Measurements from ENCODE around the gene CST4. TPM values are rescaled to one million over a fixed set of nuclear protein-coding genes. Genes with fewer than 3 reads are reported as not detected.
"Not testable (repeated sequence)": the region's sequence is repeated elsewhere in the genome, so short reads cannot be mapped to it uniquely, and the experiment has no call there.

Gene CST4
- total RNA-seq, 8 experiments from 2014 or later: not detected

DNA sequence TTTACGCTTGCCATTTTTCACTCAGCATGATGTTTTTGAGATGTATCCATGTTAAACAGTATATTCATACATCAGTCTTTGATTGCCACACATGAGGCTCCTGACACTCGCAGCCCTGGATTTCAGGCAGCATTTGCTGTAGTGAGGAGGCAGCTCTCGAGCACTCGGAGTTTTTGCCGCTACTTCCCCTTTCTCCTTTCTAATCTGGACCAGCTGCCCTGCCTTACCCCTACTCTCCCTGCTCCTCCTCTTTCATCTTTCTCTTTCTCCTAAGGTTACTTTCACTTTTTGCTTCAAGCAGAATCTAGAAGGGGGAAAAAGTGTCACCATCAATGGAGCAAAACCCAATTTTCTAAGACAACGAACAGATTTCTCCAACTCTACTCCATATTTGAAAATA is 45.2 kb downstream of the CST4 start:
- Histone ChIP-seq H3K27ac (no peak overlapping the region), H3K4me3 (no peak overlapping the region), H3K4me1 (replicated peaks in 1 of 2) (no peaks in the 10 kb centered on the region)
- in situ Hi-C loops (cut with MboI; ENCODE audit: low pct_unique_long_range_greater_than_20kb in 2 of 9, low sequenced_read_pairs in 9 of 9, unreplicated experiment in 9 of 9): no loop called here
- 57 to 95% (median 82%) methylated on average over 1 to 6 of the region's 6 CpGs; no CpG with 5 or more reads in 1 of the 10 experiments for WGBS, 10 experiments
- no peak for ATAC-seq (replicated peaks in 6 of 8)

DNA sequence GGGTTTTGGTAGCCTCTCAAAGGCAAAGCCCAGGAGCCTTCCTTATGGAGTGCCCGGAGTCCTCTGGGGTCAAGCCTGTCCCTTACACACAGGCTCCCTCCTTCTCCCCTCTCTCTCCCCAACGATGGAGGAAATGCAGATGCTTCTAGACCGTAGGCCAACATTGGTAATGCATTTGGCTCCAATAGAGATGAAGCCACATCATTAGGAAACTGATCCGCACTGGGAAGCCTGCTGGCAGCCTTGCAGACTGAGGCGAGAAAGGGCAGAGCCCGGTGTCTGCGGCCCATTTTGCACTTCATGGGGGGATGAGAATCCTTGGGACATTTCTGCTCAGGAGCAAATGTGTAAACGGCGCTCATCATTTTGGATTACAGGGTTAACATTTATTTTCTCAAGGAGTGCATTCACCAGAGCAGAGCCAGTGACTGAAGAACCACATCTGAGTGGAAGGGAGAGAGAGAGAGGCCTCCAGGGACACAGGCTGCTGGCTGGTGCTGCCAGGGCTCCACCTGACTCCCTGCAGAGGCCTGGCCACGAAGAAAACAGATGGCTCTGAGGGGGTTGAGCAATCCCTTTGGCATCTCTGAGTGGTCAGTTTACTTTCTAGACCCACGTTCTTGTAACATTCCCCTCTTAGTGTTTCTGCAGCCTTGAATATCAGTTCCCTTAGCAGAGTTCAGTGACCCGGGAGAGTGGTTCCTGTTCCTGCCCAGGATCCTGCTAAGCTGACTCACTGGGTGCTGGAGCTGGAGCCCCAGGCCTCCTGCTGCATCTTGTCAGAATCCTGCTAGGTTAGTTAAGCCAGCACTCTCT is 46.7 kb downstream of the CST4 start:
- Histone ChIP-seq H3K4me3 (no peak overlapping the region), H3K27ac (no peak overlapping the region), H3K4me1 (replicated peaks in 1 of 2) (no peaks in the 10 kb centered on the region)
- in situ Hi-C loops (cut with MboI; ENCODE audit: low pct_unique_long_range_greater_than_20kb in 2 of 9, low sequenced_read_pairs in 9 of 9, unreplicated experiment in 9 of 9): no loop called here
- 30 to 82% (median 57%) methylated on average over 1 to 10 of the region's 12 CpGs; no CpG with 5 or more reads in 3 of the 10 experiments for WGBS, 10 experiments
- no peak for ATAC-seq (replicated peaks in 6 of 8)

DNA sequence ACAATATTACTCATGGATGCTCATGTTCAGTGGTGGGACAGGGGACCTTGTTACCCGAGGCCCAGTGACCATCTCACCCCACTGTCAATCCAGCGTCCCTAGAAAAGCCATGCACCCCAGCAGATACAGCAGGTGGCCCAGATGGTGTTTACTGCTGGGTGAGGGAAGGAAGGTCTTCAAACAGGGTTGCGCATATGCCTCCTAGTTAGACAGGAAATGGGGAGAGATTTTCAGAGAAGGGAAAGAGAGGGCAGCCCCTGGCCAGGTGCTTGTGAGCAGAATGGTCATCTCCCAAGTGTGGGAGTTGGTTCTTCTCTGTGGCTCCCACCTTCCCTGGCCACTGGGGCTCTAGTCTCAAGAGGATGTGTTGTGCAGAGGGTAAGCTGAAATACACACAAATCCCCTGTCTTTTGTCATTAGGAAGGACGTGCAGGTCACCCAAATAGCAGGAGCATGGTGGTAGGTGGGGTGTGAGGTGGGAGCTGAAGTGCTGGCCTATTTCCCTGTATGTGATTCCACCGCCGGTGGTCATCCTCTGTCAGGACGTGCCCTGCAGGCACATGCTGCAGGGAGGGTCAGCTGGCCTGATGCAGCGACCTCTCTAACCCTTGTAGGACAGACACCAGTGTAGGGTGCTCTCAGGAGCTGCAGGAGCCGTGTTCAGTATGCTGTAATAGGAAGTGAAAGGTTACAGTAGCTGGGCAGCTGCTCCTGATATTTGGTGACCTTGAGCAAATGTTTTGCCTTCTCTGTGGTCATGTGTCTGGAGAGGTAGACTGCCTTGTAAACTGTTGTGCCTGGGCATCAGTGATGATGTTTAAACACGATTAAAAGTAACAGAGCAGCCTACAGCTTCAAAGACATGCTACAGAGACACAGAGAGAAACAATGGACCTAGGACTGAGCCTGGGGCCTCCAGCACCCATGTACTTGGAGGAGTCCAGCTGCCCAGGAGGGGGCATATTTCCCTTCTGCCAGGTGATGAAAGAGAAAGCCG is 47.9 kb downstream of the CST4 start:
- in situ Hi-C loops (cut with MboI; ENCODE audit: low pct_unique_long_range_greater_than_20kb in 2 of 9, low sequenced_read_pairs in 9 of 9, unreplicated experiment in 9 of 9): no loop called here
- Histone ChIP-seq H3K4me1 (replicated peaks in 1 of 2) (peaks cover 9% of the 10 kb centered on the region in 2 donors), H3K4me3 (no peak overlapping the region), H3K27ac (no peak overlapping the region)
- 66 to 100% (median 84%) methylated on average over 1 to 5 of the region's 11 CpGs; no CpG with 5 or more reads in 2 of the 10 experiments for WGBS, 10 experiments
- no peak for ATAC-seq (replicated peaks in 6 of 8)

DNA sequence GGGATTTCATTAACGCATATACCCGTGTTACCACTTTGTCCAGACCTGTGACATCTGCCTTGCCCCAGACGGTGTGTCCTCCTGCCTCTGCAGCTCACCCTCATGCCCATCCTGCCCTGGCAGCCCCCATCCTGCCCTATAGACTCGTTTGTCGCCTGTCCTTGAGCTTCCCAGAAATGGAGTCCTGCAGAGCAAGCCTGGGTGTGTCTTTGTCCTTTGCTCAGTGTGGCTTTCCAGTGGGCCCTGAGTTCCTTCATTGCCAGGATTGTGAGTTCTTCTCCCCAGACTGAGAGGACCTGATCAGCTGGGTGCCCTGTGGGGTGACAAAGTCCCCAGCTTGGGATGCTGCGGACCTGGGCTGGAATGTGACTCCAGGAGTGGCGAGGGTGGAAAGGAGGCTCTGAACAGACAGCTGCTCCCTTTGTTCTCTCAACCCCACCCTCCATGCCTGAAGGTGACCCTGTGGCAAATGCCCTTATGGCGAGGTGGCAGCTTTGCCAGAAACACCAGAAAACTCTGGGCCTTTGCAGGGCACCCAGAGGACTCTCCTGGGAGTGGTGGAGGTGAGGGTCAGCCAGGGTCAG is 48.7 kb downstream of the CST4 start:
- Histone ChIP-seq H3K4me3 (no peak overlapping the region), H3K4me1 (replicated peaks in 1 of 2) (peaks cover 11 to 14% of the 10 kb centered on the region in 2 donors), H3K27ac (no peak overlapping the region)
- in situ Hi-C loops (cut with MboI; ENCODE audit: low pct_unique_long_range_greater_than_20kb in 2 of 9, low sequenced_read_pairs in 9 of 9, unreplicated experiment in 9 of 9): no loop called here
- no peak for ATAC-seq (replicated peaks in 6 of 8)
- WGBS, 10 experiments: 78 to 82% (median 80%) methylated on average over 2 to 4 of the region's 8 CpGs; no CpG with 5 or more reads in 6 of the 10 experiments

DNA sequence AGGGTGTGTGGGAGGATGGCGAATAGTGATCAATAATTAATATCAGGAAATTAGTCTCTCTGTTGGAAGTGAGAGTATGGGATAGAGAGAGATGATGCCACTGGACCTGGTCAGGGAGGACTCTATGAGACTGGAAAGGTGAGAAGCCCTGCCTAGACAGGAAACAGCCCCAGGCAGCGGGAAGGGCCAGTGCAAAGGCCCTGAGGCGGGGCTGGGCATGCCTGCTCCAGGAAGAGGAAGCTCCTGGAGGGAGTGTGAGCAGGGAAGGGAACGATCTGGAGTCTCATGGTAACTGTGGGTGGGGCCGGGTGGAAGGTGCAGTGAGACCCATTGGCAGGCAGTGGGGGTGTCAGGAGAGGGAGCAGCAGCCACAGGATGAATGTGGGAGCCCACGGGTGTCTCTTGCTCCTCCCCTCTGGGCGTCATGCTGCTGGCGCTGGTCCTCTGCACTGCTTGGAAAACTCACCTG is 49.3 kb downstream of the CST4 start:
- Histone ChIP-seq H3K27ac (no peak overlapping the region), H3K4me1 (replicated peaks in 1 of 2) (peaks cover 11 to 14% of the 10 kb centered on the region in 2 donors), H3K4me3 (no peak overlapping the region)
- in situ Hi-C loops (cut with MboI; ENCODE audit: low pct_unique_long_range_greater_than_20kb in 2 of 9, low sequenced_read_pairs in 9 of 9, unreplicated experiment in 9 of 9): no loop called here
- no peak for ATAC-seq (replicated peaks in 6 of 8)
- WGBS, 10 experiments: 60 to 100% (median 100%) methylated on average over 1 to 2 of the region's 8 CpGs; no CpG with 5 or more reads in 6 of the 10 experiments

DNA sequence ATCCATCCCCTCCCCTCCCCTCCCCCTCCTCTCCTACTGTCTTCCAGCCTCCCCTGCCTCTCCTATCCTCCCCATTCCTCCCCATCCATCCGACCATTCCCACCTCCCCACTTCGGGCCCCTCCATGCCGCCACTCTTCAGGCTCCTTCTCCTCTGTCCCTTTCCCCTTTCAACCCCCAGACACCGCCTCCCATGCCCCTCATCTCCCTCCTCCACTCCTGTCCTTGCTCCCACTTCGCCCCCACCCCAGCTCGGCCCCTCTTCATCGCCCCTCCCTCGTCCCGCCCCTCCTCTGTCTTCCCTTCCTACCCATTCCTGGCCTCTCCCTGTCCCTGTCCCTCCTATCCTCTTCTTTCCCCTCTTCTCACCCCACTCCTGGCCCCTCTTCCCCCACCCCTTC is 50.5 kb downstream of the CST4 start:
- Histone ChIP-seq H3K4me1 (replicated peaks in 1 of 2) (peaks cover 15 to 18% of the 10 kb centered on the region in 2 donors), H3K27ac (no peak overlapping the region), H3K4me3 (no peak overlapping the region)
- ATAC-seq (replicated peaks in 6 of 8): no peak
- in situ Hi-C loops (cut with MboI; ENCODE audit: low pct_unique_long_range_greater_than_20kb in 2 of 9, low sequenced_read_pairs in 9 of 9, unreplicated experiment in 9 of 9): no loop called here
- WGBS, 10 experiments: no CpG with 5 or more reads among the region's 9 CpGs

DNA sequence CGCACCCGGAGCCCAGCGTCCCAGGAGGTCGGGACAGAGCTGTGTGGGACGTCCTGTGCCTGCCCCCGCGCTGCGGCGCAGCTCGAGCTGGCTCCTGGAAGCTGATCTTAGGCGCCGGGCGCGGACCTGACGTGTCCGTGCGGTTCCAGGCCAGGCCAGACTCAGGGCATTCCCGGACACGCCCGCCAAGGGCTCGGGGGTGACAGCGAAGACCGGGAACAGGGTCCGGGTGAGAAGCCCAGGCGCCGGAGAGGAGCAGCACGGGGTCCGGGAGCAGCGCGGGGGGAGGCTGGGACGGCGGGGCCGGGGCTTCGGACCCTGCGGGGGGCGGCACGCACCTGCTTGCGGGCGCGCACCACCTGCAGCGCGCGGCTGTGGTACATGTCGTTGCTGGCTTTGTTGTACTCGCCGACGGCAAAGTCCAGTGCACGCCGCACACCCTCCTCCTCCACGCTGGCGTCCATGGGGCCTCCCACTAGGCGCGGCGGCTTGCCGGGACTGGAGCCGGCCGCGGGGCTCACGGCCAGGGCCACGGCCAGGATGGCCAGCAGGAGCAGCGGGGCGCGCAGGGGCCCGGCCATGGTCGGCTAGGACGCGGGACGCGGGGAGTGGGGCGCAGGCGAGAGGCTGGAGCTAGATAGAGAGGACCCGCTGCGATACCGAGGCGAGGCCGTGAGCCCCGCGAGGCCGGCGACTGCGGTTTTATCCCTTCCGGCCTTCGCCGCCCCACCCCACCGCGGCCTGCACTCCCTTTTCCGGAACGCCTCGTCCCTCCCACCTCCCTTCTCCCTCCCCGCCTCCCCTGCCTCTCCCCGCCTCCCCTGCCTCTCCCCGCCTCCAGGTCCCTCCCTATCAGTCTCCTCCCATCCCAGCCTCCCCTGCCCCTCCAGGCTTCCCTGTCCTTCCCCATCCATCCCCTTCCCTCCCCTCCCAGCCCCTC is 51.3 kb downstream of the CST4 start, which contains the start of gene CST3:
Gene CST3, minus strand, starts transcription at position 674 of the 940 bp plus-strand sequence. Its CDS starts 93 bp downstream, at position 581.
- peak; percentile 65 to 82 (median 78) for ATAC-seq (replicated peaks in 6 of 8)
- no CpG with 5 or more reads among the region's 92 CpGs for WGBS, 10 experiments
- Histone ChIP-seq H3K4me1 (replicated peaks in 1 of 2) (peaks cover 19 to 22% of the 10 kb centered on the region in 2 donors), H3K27ac (peak within 1 kb of the TSS; percentile 74 to 85), H3K4me3 (peak within 1 kb of the TSS; percentile 50 to 90 (median 72))
- in situ Hi-C loops (cut with MboI; ENCODE audit: low pct_unique_long_range_greater_than_20kb in 2 of 9, low sequenced_read_pairs in 9 of 9, unreplicated experiment in 9 of 9): no loop called here

DNA sequence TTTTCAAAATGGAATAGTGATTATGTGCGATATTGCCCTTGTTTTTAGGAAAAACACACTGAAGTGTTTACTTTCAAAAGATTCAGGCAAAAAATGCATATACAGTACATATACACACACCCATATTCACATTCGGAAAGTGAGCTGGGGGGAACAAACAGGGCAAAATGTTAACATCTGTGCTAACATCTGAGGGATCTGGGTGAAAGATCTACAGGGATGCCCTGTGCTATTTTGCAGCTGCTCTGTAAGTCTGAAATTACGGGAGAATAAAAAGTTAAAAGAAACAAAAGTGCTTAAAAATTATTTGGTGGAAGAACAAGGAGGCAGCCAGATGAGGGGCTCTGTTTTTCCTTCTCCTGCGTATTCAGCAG is 51.9 kb downstream of the CST4 start:
- H3K4me3 ChIP-seq: peak overlapping the region; percentile 50 to 90 (median 72)
- H3K4me1 ChIP-seq (replicated peaks in 1 of 2): peaks cover 19 to 22% of the 10 kb centered on the region in 2 donors
- in situ Hi-C loops (cut with MboI; ENCODE audit: low pct_unique_long_range_greater_than_20kb in 2 of 9, low sequenced_read_pairs in 9 of 9, unreplicated experiment in 9 of 9): no loop called here
- H3K27ac ChIP-seq: peak overlapping the region in 1 of 2 donors; percentile 85
- 0 to 31% (median 3%) methylated on average over 1 to 3 of the region's 4 CpGs; no CpG with 5 or more reads in 4 of the 10 experiments for WGBS, 10 experiments
- no peak for ATAC-seq (replicated peaks in 6 of 8)

DNA sequence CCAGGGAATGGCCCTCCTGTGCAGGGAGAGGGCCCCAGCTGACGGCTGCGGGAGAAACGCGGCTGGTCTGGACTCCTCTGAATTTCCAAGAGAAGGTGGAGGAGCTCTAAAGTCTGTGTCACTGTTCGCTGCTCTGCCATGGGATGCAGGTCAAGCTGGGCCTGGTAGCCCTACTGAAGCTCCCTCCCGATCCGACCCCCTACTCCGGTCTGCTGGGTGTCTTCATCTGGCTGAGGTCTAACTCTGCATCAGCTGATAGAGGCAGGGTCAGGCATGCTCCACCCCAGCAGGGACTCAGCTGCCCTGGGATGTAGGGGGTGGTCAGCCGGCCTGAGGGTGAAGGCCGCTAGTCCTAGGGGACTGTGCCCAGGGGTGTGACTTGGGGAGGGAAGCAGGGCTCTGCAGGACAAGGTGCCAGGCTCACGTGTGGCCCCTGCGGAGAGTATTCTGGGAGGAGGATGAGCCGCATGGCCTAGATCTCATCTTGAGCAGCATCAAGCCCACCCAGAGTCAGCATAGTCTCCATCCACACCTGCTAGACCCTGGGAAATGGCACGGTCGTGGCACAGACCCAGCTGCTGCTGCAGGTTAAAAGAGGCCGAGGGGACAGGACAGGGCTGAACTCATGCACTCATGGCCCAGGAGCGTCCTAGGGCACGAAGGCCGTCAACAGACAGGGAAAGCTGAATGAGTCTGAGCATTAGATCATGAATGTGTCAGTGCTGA is 52.5 kb downstream of the CST4 start:
- no peak overlapping the region for H3K27ac ChIP-seq
- 0 to 100% (median 51%) methylated on average over 1 to 8 of the region's 19 CpGs; no CpG with 5 or more reads in 4 of the 10 experiments for WGBS, 10 experiments
- in situ Hi-C loops (cut with MboI; ENCODE audit: low pct_unique_long_range_greater_than_20kb in 2 of 9, low sequenced_read_pairs in 9 of 9, unreplicated experiment in 9 of 9): no loop called here

DNA sequence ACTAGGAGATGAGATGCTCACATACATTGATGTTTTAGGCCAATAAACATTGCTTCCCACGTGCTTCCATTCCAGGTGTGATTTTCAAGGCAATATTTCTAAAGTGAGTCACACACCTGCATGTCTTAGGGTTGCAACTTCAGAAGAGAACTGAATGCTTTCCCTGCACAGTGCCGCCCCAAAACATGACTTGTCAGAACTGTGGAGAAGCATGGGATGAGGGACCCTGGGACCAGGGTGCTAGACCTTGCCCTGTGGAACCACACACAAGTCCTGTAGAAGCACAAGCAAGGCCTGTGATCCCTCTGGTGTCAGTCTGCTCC is 53.1 kb downstream of the CST4 start:
- WGBS, 10 experiments: 33 to 88% (median 71%) methylated on average over 1 of the region's 2 CpGs; no CpG with 5 or more reads in 5 of the 10 experiments
- H3K27ac ChIP-seq; in situ Hi-C loops (cut with MboI; ENCODE audit: low pct_unique_long_range_greater_than_20kb in 2 of 9, low sequenced_read_pairs in 9 of 9, unreplicated experiment in 9 of 9); H3K4me3 ChIP-seq; ATAC-seq (replicated peaks in 6 of 8): not testable (repeated sequence)
- H3K4me1 ChIP-seq (replicated peaks in 1 of 2): peaks cover 19 to 22% of the 10 kb centered on the region in 2 donors

More for the DNA sequence above, 52.5 kb downstream of the CST4 start:
- Histone ChIP-seq H3K4me1 (replicated peaks in 1 of 2) (peaks cover 19 to 22% of the 10 kb centered on the region in 2 donors), H3K4me3 (peak overlapping the region; percentile 50 to 90 (median 72))
- ATAC-seq (replicated peaks in 6 of 8): no peak
